GM12878 (cell line): Measurements from ENCODE around the gene DNAJB11. TPM values are rescaled to one million over a fixed set of nuclear protein-coding genes. Genes with fewer than 3 reads are reported as not detected.

Source experiments
- ATAC-seq: fragments of 200-7000 bp; cut with Tn5 transposase; 3 replicates; pipeline ENCODE4 v1.9.1; 2020; ENCODE audit warnings: mild to moderate bottlenecking, moderate library complexity
- BruUV-seq: library from RNA; stranded (reverse); fragments of 400-500 nt; replicated peaks from 2 replicates; lab custom pipeline; 2021; lab: Mats Ljungman, UMichigan
- CTCF ChIA-PET: fragments of 300-600 bp; sonication (Branson Sonifier 250); formaldehyde crosslinking; extraction: SDS; loops from one replicate; lab custom pipeline; 2021; ENCODE audit warnings: inconsistent platforms; lab: Yijun Ruan, JAX
- POLR2A ChIA-PET: fragments of 350-600 bp; formaldehyde crosslinking; extraction: SDS; loops from one replicate; lab custom pipeline; 2021; ENCODE audit warnings: inconsistent platforms; lab: Charles Lee
- RAD21 ChIA-PET: fragments of 300-600 bp; sonication (Branson Sonifier 250); formaldehyde crosslinking; loops from one replicate; lab custom pipeline; 2023; ENCODE audit warnings: antibody characterized with exemption; ENCODE audit not compliant: unreplicated experiment; lab: Charles Lee
- SMC1A ChIA-PET: fragments of 300-600 bp; sonication (Branson Sonifier 250); formaldehyde crosslinking; loops from one replicate; lab custom pipeline; 2023; ENCODE audit not compliant: unreplicated experiment, uncharacterized antibody; lab: Charles Lee
- DNase-seq: peaks from one replicate; pipeline ENCODE4 v3.0.0-alpha.2; 2011; ENCODE audit warnings: low read depth, low spot score
- FAIRE-seq: peaks from 3 replicates; lab custom pipeline; 2011; peaks lifted over from hg19 to GRCh38; lab: Jason Lieb, UNC
- H2AFZ ChIP-seq: 2 replicates; pipeline ENCODE4 v1.6.0; 2011; ENCODE audit warnings: low read depth, low read length, control low read depth; ENCODE audit not compliant: control insufficient read depth
- H3K27ac ChIP-seq: 2 replicates; pipeline ENCODE4 v1.5.1; 2011; ENCODE audit warnings: control low read depth; ENCODE audit not compliant: control insufficient read depth, insufficient read depth
- H3K27me3 ChIP-seq, 2 experiments: replicated peaks in 1 of 2; 2 replicates each; pipeline versions ENCODE4 v1.6.0 to v1.6.1; 2011; ENCODE audit warnings: low read length in 1 of 2; ENCODE audit not compliant: control insufficient read depth in 2 of 2, insufficient read depth in 2 of 2
- H3K36me3 ChIP-seq, 2 experiments: 2 replicates each; pipeline ENCODE4 v1.5.1; 2011; ENCODE audit warnings: low read length in 1 of 2; ENCODE audit not compliant: control insufficient read depth in 2 of 2, insufficient read depth in 2 of 2
- H3K4me1 ChIP-seq: 2 replicates; pipeline ENCODE4 v1.6.1; 2011; ENCODE audit warnings: mild to moderate bottlenecking, low read length, moderate library complexity, mixed read lengths; ENCODE audit not compliant: control insufficient read depth, insufficient read depth
- H3K4me2 ChIP-seq: 2 replicates; pipeline ENCODE4 v1.6.0; 2011; ENCODE audit warnings: control low read depth; ENCODE audit not compliant: control insufficient read depth, insufficient read depth
- H3K4me3 ChIP-seq: fragments of 200-600 bp; sonication (generic); 2 replicates; pipeline ENCODE4 v1.5.1; 2016
- H3K79me2 ChIP-seq: 2 replicates; pipeline ENCODE4 v1.6.0; 2011; ENCODE audit warnings: low read length; ENCODE audit not compliant: control insufficient read depth, insufficient read depth
- H3K9ac ChIP-seq: 2 replicates; pipeline ENCODE4 v1.8.0; 2011; ENCODE audit warnings: low read length, control low read depth, mixed read lengths; ENCODE audit not compliant: control insufficient read depth, insufficient read depth
- H3K9me3 ChIP-seq: replicated peaks from 3 replicates; pipeline ENCODE4 v1.5.1; 2011; ENCODE audit warnings: mild to moderate bottlenecking, low read length; ENCODE audit not compliant: control insufficient read depth, insufficient read depth
- H4K20me1 ChIP-seq: 2 replicates; pipeline ENCODE4 v1.6.0; 2011; ENCODE audit not compliant: control insufficient read depth, insufficient read depth
- CHD4 ChIP-seq: fragments of 200-600 bp; sonication (generic); IDR thresholded peaks from 2 replicates; pipeline ENCODE4 v1.6.1; 2016; ENCODE audit warnings: mild to moderate bottlenecking
- CREM ChIP-seq: IDR thresholded peaks from 2 replicates; pipeline ENCODE4 v1.6.1; 2014; ENCODE audit warnings: antibody characterized with exemption, low read depth
- E2F4 ChIP-seq: IDR thresholded peaks from 2 replicates; pipeline ENCODE4 v1.6.1; 2012; ENCODE audit warnings: low read depth, low read length, improper control_type of control experiment
- JUND ChIP-seq: IDR thresholded peaks from 2 replicates; pipeline ENCODE4 v1.6.1; 2012; ENCODE audit warnings: low read depth, mild to moderate bottlenecking, low read length, improper control_type of control experiment, moderate library complexity
- MEF2A ChIP-seq: IDR thresholded peaks from 2 replicates; pipeline ENCODE4 v1.6.1; 2011; ENCODE audit warnings: low read depth, mild to moderate bottlenecking, low read length, moderate library complexity; ENCODE audit not compliant: insufficient read depth
- NFYA ChIP-seq: IDR thresholded peaks from 2 replicates; pipeline ENCODE4 v1.6.1; 2011; ENCODE audit warnings: low read depth, mild to moderate bottlenecking, low read length, improper control_type of control experiment, borderline replicate concordance
- SMAD5 ChIP-seq: IDR thresholded peaks from 2 replicates; pipeline ENCODE4 v1.6.1; 2016; ENCODE audit warnings: antibody characterized with exemption, low read depth
- SRF ChIP-seq, 2 experiments: IDR thresholded peaks; 2 replicates each; pipeline ENCODE4 v1.6.1; 2011; ENCODE audit warnings: low read depth in 2 of 2, low read length in 2 of 2, mild to moderate bottlenecking in 1 of 2, moderate library complexity in 1 of 2
- TARDBP ChIP-seq: IDR thresholded peaks from 2 replicates; pipeline ENCODE4 v1.6.1; 2016; ENCODE audit warnings: borderline replicate concordance
- USF2 ChIP-seq: IDR thresholded peaks from 2 replicates; pipeline ENCODE4 v1.6.1; 2011; ENCODE audit warnings: low read depth, low read length, improper control_type of control experiment, borderline replicate concordance
- ZBED1 ChIP-seq: IDR thresholded peaks from 2 replicates; pipeline ENCODE4 v1.6.1; 2016; ENCODE audit warnings: borderline replicate concordance
- ZBTB40 ChIP-seq: fragments of 450-650 bp; IDR thresholded peaks from 2 replicates; pipeline ENCODE4 v1.6.1; 2016; ENCODE audit warnings: mild to moderate bottlenecking, moderate library complexity, borderline replicate concordance
- ZNF207 ChIP-seq: fragments of 450-650 bp; IDR thresholded peaks from 2 replicates; pipeline ENCODE4 v1.6.1; 2014; ENCODE audit warnings: antibody characterized with exemption, mild to moderate bottlenecking, borderline replicate concordance
- WGBS: methylation state at CpG from one replicate; pipeline ENCODE4 v1.1.6; 2016; ENCODE audit warnings: low lambda C conversion rate; ENCODE audit not compliant: insufficient replicate concordance, insufficient coverage; ENCODE audit errors: missing lambda C conversion rate; 5-methylcytosine and 5-hydroxymethylcytosine counted together
- in situ Hi-C: fragments of 300-500 bp; cut with MboI; formaldehyde crosslinking; loops from 9 replicates; pipeline ENCODE4 v1.14.3; 2018; ENCODE audit warnings: mixed read lengths
- intact Hi-C: fragments of 100-400 bp; cut with micrococcal nuclease; formaldehyde crosslinking; loops from one replicate; pipeline ENCODE4 v1.14.2; 2022; ENCODE audit not compliant: unreplicated experiment
- polyA plus RNA-seq, 11 experiments: library from polyadenylated mRNA; depleted of rRNA in 4 of 11; unstranded in 6 of 11; stranded (reverse) in 5 of 11; fragments of >200 nt; fragmentation: Nextera tagmentation in 4 of 11; fragmentation: Illumina TruSeq in 1 of 11; extraction: Ambion mirVana in 4 of 11; extraction: Trizol in 1 of 11; gene quantifications; 1 replicate in 1 of 11; 2 replicates in 10 of 11; pipeline versions ENCODE4 v1.2.1 to v1.2.3, GENCODE V29; 2011 to 2016; ENCODE audit warnings: inconsistent platforms in 2 of 11, missing spikeins in 2 of 11, low read depth in 1 of 11
- total RNA-seq, 4 experiments: library from RNA; depleted of rRNA in 3 of 4; stranded (reverse); fragments of >200 nt in 3 of 4; fragmentation: Illumina TruSeq in 1 of 4; extraction: Trizol in 1 of 4; gene quantifications; 2 replicates each; pipeline versions ENCODE4 v1.2.1 to v1.2.3, GENCODE V29; 2013 to 2021

DNAJB11 gene
- total and polyA plus RNA-seq, 10 of the 15 experiments (the other 5 are each of a cell fraction or from before 2014, with no cell fraction given) = 16.2 to 135 (median 57.8) TPM

- POLR2A ChIA-PET = interaction anchor here (0.6 kb wide), 1 partner anchor 52 kb away, joined by 3 read pairs; no protein-coding TSS in a partner anchor
- in situ Hi-C loops = no loop called here
- no peaks in the 10 kb centered on the region; a peak in 2 of 4 replicates for H3K27me3 ChIP-seq
- no peaks in the 10 kb centered on the region for H3K4me1 ChIP-seq
- H3K4me2 ChIP-seq = no peak overlapping the region
- SMC1A ChIA-PET = interaction anchor here (0.8 kb wide), 1 partner anchor 21 kb away, joined by 4 read pairs; no protein-coding TSS in a partner anchor
- DNase-seq (no peak), ATAC-seq (no peak), FAIRE-seq (no peak)
- no peak for TF ChIP-seq CHD4
- no peak for TF ChIP-seq USF2
- TF ChIP-seq JUND = no peak
- TF ChIP-seq SRF (IDR thresholded peaks at IDR 0.05; ENCODE audit: low read depth in 2 of 2, low read length in 2 of 2) = no peak
- TF ChIP-seq SMAD5 = no peak
- TF ChIP-seq ZBED1 = no peak
- no peak for TF ChIP-seq TARDBP
- TF ChIP-seq ZBTB40 = no peak
- TF ChIP-seq NFYA = no peak
- no peak for TF ChIP-seq CREM
- no peak for TF ChIP-seq MEF2A
- no peak for TF ChIP-seq ZNF207
- TF ChIP-seq E2F4 = no peak
- no peak overlapping the region for H3K9ac ChIP-seq
- H3K4me3 ChIP-seq = no peak overlapping the region
- 28% methylated on average over 6 of the region's 6 CpGs for WGBS
- H2AFZ ChIP-seq = no peak overlapping the region
- H3K27ac ChIP-seq = no peak overlapping the region
- H3K36me3 ChIP-seq = no peaks in the 10 kb centered on the region
- no peaks in the 10 kb centered on the region for H4K20me1 ChIP-seq
- no peaks in the 10 kb centered on the region for H3K9me3 ChIP-seq
- RAD21 ChIA-PET = no interaction called here
- no TSS peak for BruUV-seq
- CTCF ChIA-PET = interaction anchor here (1.1 to 5.6 kb wide), 2 partner anchors 10 to 15 kb away, joined by 4 to 33 read pairs; no protein-coding TSS in a partner anchor
- H3K79me2 ChIP-seq = no peaks in the 10 kb centered on the region
- intact Hi-C loops = no loop called here
Observed at GRCh38 chr3:186630950-186631641, 60.6 kb downstream of the DNAJB11 start.
